GM21360 (cell line): ENCODE measurements around the gene ESF1.
"Not testable (repeated sequence)": the region's sequence is repeated elsewhere in the genome, so short reads cannot be mapped to it uniquely, and the experiment has no call there.

Experiments used
- ATAC-seq: cut with Tn5 transposase; IDR thresholded peaks from one replicate; pipeline ENCODE4 v1.9.1; 2021; ENCODE audit warnings: mild to moderate bottlenecking, moderate library complexity; ENCODE audit not compliant: unreplicated experiment

ESF1 gene

GRCh38 chr20:13788167-13788834 is 3.6 kb upstream of the ESF1 start:
- ATAC-seq = peak; percentile 44

DNA sequence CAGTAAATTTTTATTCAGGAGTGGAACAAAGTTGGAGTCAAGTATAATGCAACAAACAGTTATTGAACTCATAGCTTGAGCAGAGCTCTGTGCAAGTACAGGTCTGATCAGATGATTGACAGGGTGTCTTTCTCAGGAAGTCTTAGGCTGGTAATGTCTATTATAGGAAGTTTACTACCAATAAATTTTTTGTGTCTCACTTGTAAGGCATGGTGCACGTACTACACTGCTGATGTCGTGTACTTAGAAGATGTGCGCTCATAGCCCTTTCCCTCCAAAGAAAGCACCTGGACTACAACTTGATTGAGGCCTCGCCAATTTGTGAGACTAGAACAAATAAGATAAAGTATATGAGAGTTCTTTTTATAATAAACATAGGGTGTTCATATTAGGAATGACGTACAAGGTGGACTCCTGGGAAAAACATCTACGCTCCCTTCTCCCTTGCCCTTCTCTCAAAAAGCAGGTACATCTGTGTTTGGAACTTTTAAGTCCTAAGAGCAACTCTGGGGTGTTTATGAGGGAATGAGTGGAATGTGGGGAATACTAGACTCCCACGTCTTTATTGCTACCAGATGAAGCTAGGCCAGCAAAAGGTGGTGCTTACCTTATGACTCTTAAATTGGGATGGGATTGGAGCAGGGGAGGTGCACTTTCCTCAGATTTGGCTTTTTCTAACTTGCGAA is 1.6 kb upstream of the ESF1 start:
- ATAC-seq = no peak

- peak; percentile 6 for ATAC-seq
Observed at GRCh38 chr20:13784271-13784892, 337 bp downstream of the ESF1 start.

- ATAC-seq = no peak
Observed at GRCh38 chr20:13783528-13783927, 1.2 kb downstream of the ESF1 start.

DNA sequence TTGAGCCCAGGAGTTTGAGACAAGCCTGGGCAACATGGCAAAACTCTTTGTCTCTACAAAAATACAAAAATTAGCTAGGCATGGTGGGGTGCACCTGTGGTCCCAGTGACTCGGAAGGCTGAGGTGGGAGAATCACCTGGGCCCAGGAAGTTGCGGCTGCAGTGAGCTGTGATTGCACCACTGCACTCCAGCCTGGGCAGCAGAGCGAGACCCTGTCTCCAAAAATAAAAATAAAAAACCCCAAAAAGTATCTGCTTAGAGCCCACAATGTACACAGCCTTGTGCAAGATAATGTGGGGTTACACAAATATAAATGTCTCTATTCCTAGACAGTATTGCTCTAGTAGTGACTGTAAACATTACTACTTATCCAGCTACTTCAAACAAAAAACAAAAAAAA is 5.9 kb downstream of the ESF1 start:
- peak; percentile 51 for ATAC-seq

DNA sequence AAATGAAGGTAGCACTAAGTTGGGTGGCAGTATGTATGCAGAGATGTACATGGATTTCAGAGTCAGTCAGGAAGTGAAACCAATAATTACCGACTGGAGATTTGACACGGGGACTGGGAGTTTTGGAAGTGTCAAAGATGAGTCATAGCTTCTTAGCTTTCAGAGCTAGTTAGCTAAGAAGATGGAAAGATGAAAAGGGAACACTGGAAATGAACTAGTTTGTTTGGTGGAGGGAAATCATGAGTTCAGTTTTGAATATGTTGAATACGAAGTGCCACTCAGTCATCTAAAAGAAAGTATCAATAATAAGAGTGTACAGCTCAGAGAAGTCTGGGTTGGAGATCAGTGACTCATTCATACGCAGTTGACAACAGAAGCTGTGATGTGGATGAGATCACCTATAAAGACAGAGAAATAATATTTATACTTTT is 7.5 kb downstream of the ESF1 start:
- ATAC-seq = no peak

DNA sequence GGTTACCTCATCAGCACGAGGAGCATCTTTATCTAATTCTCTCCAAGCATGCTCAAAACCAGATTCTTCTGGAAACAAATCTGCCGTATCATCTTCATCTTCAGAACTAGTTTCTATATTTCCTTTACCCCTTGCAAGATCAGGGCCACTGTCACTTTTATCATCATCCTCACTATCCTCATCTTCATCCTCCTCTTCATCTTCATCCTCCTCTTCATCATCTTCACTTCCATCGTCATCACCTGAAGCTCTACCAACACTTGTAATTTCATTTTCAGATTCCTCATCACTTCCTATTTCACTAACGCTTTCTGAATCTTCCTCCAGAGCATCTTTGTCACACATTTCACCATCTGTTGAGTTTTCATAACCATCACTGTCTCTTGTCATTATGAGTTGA is 8.9 kb downstream of the ESF1 start:
- ATAC-seq = no peak

DNA sequence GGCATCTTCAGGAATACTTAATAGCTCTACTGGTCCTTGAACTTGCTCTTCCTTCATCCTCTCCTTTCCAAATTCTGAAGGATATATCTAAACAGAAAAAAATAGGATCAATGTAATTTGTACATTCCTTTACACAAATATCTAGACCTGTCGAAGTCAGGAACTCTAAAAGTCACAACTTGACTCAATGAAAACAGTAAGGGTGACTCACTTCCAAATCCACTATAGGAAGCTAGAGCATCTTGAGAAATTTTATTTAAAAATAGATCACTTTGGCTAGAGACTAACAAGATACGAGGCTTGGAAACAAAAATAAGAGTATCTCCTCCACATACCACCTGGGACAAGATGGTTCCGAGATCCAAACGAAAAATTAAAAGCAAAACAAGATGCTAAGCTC is 12.2 kb downstream of the ESF1 start:
- ATAC-seq = no peak

- ATAC-seq = no peak
Observed at GRCh38 chr20:13771853-13772453, 12.8 kb downstream of the ESF1 start.

- no peak for ATAC-seq
Observed at GRCh38 chr20:13770141-13770540, 14.6 kb downstream of the ESF1 start.

DNA sequence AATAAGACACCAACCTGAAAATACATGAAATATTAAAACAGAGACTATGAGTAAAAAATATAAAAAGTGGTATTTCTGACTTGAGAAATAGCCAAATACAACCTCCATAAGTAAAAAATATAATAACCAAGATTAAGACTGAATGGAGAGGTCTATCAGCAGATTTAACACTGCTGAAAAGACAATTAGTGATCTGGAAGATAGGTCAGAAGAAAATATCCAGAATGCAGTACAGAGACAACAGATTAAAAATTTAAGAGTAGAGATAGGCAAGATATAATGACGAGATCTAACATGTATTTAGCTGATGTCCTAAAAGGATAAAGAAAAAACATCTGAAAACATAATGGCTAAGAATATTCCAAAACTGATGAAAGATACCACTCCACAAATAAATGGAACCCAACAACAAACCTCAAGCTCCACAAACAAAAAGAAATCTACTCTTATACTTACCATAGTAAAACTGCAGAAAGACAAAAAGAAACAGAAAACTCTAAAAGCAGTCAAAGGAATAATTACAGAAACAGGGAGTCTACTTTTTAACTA is 18.8 kb downstream of the ESF1 start:
- no peak for ATAC-seq

DNA sequence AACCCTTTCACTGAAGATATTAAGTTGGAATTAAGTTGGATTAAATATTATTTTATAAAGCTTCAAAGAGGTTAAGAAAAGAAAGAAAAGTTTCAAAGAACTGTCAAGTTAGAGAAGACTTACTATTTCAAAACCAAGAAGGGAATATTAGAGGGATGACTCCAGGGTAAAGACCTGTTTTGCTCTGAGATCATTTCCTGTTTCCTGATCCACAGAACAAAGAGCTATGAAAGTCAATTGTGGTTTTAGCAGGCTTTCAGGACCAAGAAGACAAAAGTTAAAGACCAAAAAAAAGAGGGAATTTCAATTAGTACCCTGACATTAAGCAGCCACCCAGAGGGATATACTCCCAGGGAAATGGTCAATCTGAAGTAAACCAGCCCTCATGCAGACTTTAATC is 19.4 kb downstream of the ESF1 start:
- no peak for ATAC-seq

DNA sequence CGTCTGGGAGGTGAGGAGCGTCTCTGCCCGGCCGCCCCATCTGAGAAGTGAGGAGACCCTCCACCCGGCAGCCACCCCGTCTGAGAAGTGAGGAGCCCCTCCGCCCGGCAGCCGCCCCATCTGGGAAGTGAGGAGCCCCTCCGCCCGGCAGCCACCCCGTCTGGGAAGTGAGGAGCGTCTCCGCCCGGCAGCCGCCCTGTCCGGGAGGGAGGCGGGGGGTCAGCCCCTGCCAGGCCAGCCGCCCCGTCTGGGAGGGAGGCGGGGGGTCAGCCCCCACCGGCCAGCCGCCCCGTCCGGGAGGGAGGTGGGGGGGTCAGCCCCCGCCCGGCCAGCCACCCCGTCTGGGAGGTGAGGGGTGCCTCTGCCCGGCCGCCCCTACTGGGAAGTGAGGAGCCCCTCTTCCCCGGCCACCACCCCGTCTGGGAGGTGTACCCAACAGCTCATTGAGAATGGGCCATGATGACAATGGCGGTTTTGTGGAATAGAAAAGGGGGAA is 24.2 kb downstream of the ESF1 start:
- ATAC-seq = not testable (repeated sequence)

DNA sequence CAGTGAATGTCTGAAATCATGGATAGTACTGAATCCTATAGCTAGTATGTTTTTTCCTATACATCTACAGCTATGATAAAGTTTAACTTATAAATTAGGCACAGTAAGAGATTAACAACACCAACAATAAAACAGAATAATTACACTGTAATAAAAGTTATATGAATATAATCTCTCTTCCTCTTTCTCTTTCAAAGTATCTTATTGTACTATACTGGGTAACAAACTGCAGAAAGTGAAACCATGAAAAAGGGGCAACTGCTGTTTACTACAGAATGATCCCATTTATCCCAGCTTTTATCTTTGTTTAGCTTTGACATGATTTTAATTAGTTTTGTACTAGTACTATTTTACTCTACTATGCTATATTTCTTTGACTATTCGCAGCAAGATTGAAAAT is 25.8 kb downstream of the ESF1 start:
- ATAC-seq = no peak

- ATAC-seq = no peak
Observed at GRCh38 chr20:13756551-13756950, 28.2 kb downstream of the ESF1 start.

DNA sequence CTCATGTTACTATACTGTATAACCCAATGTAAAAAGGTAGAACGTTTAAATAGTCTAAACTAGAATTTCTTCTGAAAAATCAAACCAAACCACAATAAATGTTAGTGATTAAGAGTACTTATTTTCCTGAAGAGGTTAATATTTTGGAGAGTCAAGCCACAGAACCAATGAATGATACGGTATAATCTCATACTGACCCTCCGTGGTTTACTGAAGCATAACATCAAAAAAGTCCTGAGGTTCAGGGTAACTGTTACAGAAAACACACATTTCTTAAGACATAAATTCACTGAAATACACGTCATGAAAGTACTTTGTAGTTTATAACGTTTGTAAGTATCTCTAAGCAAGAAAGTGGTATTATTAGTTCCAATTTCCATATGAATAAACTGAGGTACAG is 28.9 kb downstream of the ESF1 start:
- ATAC-seq = no peak

DNA sequence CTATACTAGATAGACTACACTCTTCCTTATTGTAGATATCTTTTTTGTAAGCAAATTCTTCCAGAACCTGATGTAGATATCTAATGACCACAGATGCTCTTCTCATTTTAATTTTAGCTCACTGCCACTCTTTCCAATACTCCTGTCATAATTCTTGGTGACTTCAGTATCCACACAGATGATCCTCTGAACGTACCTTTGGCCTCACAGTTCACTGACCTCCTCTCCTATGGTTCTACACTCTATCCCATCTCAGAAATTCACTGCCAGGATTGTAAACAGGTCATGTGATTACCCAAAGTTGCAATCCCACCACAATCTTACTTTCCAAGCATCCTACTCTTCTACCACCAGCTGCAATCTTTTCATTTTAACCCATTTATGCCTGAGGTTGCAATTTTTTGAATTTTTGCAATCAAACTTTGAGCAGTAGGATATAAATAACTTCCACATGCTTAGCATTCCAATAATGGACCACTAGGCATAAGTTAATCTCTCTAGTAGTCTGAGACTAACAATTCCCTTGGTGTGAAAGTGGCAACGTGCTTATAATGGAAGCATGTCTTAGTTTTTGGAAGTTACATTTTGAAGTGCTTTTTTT is 31.2 kb downstream of the ESF1 start:
- no peak for ATAC-seq

DNA sequence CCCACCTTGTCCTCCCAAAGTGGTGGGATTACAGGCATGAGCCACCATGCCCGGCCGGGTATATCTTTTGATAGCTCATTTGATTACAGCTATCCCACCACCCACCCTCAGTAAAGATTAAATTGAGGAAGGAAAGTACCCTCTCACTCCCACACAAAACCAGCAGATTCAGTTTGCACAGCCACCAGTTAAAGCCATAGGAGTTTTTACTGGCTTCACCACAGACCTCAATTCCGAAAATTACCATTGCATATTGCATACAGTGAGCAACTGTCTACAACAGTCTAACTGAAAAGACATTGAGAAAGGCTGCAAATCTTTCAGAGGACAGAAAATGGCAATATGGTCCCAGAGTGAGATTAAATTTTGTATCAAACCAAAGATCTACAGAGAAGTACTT is 34.9 kb downstream of the ESF1 start:
- ATAC-seq = no peak

DNA sequence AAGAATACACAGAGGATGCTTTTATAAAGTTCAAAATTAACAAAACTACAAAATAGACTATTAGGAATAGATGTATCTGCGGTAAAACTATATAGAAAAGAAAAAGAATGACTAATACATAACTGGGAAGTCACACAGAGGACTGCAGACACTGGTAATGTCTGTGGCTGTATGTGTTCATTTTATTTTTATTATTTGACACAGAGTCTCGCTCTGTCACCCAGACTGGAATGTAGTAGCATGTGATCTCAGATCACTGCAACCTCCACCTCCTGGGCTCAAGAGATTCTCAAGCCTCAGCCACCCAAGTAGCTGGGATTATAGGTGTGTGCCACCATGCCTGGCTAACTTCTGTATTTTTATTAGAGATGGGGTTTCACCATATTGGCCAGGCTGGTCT is 38.9 kb downstream of the ESF1 start:
- no peak for ATAC-seq

DNA sequence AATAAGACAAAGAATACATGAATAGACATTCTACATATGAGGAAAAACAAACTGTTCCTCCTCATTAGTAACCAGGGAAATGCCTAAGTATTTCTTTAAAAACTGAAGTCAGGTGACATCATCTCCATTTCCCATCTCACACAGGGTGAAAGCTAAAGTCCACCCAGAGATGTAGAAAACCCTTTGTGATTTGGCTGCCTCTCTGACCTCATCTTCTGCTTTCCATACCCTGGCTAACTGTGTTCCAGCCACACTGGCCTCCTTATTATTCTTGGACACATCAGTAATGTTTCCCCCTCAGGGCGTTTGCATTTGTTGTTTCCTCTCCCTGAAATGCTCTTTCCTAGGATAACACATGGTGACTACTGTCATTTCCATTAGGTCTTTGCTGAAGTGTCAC is 40.4 kb downstream of the ESF1 start:
- no peak for ATAC-seq

DNA sequence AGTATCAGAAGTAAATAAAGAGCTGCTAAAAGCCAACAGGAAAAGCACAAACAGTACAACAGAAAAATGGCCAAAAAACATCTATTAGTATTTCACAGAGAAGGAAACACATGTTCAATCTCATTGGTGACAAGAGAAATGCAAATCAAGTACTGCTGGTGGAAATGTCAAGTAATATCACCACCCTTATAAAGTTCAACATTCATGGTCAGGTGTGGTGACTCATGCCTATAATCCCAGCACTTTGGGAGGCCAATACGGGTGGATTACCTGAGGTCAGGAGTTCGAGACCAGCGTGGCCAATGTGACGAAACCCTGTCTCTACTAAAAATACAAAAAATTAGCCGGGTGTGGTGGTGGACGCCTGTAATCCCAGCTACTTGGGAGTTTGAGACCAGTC is 42.8 kb downstream of the ESF1 start:
- ATAC-seq = no peak
